Neural progenitor cell (in vitro differentiated cells): ENCODE results near the gene CFDP1. TPM values are rescaled to one million over a fixed set of nuclear protein-coding genes. Genes with fewer than 3 reads are reported as not detected.

ENCODE experiments used
- DNase-seq: peaks from one replicate; pipeline ENCODE4 v3.0.0-alpha.2; 2016; ENCODE audit warnings: low spot score
- H2AFZ ChIP-seq: fragments of 200-600 bp; sonication (generic); replicated peaks from 2 replicates; pipeline ENCODE4 v1.6.1; 2016; ENCODE audit warnings: antibody characterized with exemption
- H3F3A ChIP-seq: fragments of 200-600 bp; sonication (generic); 2 replicates; pipeline ENCODE4 v1.6.1; 2016; ENCODE audit warnings: antibody characterized with exemption, low read depth
- H3K27ac ChIP-seq: fragments of 200-600 bp; sonication (generic); 2 replicates; pipeline ENCODE4 v1.5.1; 2016; ENCODE audit warnings: mild to moderate bottlenecking
- H3K27me3 ChIP-seq: fragments of 200-600 bp; sonication (generic); 2 replicates; pipeline ENCODE4 v1.6.1; 2016; ENCODE audit warnings: mild to moderate bottlenecking, moderate library complexity
- H3K36me3 ChIP-seq: fragments of 200-600 bp; sonication (generic); 2 replicates; pipeline ENCODE4 v1.5.1; 2016
- H3K4me1 ChIP-seq: fragments of 200-600 bp; sonication (generic); 2 replicates; pipeline ENCODE4 v1.6.1; 2016; ENCODE audit warnings: mixed run types
- H3K4me2 ChIP-seq: fragments of 200-600 bp; sonication (generic); 2 replicates; pipeline ENCODE4 v1.6.1; 2016
- H3K4me3 ChIP-seq: fragments of 200-600 bp; sonication (generic); 2 replicates; pipeline ENCODE4 v1.5.1; 2016
- H3K79me2 ChIP-seq: fragments of 200-600 bp; sonication (generic); 2 replicates; pipeline ENCODE4 v1.6.1; 2016; ENCODE audit warnings: low read depth
- H3K9ac ChIP-seq: fragments of 200-600 bp; sonication (generic); 2 replicates; pipeline ENCODE4 v1.6.1; 2016
- H3K9me3 ChIP-seq: fragments of 200-600 bp; sonication (generic); 2 replicates; pipeline ENCODE4 v1.5.1; 2016; ENCODE audit warnings: low read depth
- H4K20me1 ChIP-seq: fragments of 200-600 bp; sonication (generic); 2 replicates; pipeline ENCODE4 v1.6.1; 2016; ENCODE audit warnings: low read depth
- H3K27ac Mint-ChIP-seq: 3 replicates; pipeline ENCODE4 v1.8.0; 2021; ENCODE audit warnings: mixed read lengths
- H3K27me3 Mint-ChIP-seq: 2 replicates; pipeline ENCODE4 v1.8.0; 2022; ENCODE audit warnings: low read depth, mild to moderate bottlenecking, inconsistent platforms, moderate library complexity, mixed read lengths; ENCODE audit not compliant: insufficient read depth
- H3K36me3 Mint-ChIP-seq: 3 replicates; pipeline ENCODE4 v1.8.0; 2021; ENCODE audit warnings: mixed read lengths
- H3K4me1 Mint-ChIP-seq: 3 replicates; pipeline ENCODE4 v1.8.0; 2021; ENCODE audit warnings: mixed read lengths
- H3K4me3 Mint-ChIP-seq: 3 replicates; pipeline ENCODE4 v1.8.0; 2021; ENCODE audit warnings: mild to moderate bottlenecking, moderate library complexity, mixed read lengths
- H3K9me3 Mint-ChIP-seq: 3 replicates; pipeline ENCODE4 v1.8.0; 2020; ENCODE audit warnings: mixed read lengths
- CTCF ChIP-seq: fragments of 200-600 bp; sonication (generic); IDR thresholded peaks from 2 replicates; pipeline ENCODE4 v1.5.1; 2017; ENCODE audit warnings: antibody characterized with exemption, mild to moderate bottlenecking
- EZH2 ChIP-seq: fragments of 200-600 bp; sonication (generic); IDR thresholded peaks from 2 replicates; pipeline ENCODE4 v1.6.1; 2017; ENCODE audit warnings: antibody characterized with exemption, mild to moderate bottlenecking, moderate library complexity
- EZH2phosphoT487 ChIP-seq: fragments of 200-600 bp; sonication (generic); IDR thresholded peaks from 2 replicates; pipeline ENCODE4 v1.6.1; 2017; ENCODE audit warnings: antibody characterized with exemption
- total RNA-seq: library from RNA; depleted of rRNA; stranded (reverse); fragments of >200 nt; gene quantifications from 2 replicates; pipeline ENCODE4 v1.2.3, GENCODE V29; 2015; ENCODE audit warnings: low replicate concordance

CFDP1 gene
- total RNA-seq, 1 donor from 2014 or later = 159 TPM

- Histone ChIP-seq H3K79me2 (peaks cover 57% of the 10 kb centered on the region), H3K36me3 (no peaks in the 10 kb centered on the region), H3K27ac (no peak overlapping the region), H3K4me3 (peak overlapping the region; percentile 99), H3K9me3 (no peaks in the 10 kb centered on the region), H2AFZ (no peak overlapping the region), H3K4me2 (peak overlapping the region; percentile 96), H4K20me1 (peaks cover 59% of the 10 kb centered on the region), H3K27me3 (no peaks in the 10 kb centered on the region), H3K4me1 (peaks cover 17% of the 10 kb centered on the region), H3K9ac (peak overlapping the region; percentile 94), H3F3A (peaks cover 7% of the 10 kb centered on the region)
- Mint-ChIP-seq H3K27me3 (peaks cover 9% of the 10 kb centered on the region), H3K27ac (peak overlapping the region; percentile 72), H3K36me3 (peaks cover 5% of the 10 kb centered on the region), H3K9me3 (no peaks in the 10 kb centered on the region), H3K4me3 (peak overlapping the region; percentile 91), H3K4me1 (peaks cover 43% of the 10 kb centered on the region)
- DNase-seq = no peak
- TF ChIP-seq CTCF = no peak
- TF ChIP-seq EZH2phosphoT487 = no peak
- no peak for TF ChIP-seq EZH2
Measured at GRCh38 chr16:75264457-75264998, 168.8 kb downstream of the CFDP1 start.

DNA sequence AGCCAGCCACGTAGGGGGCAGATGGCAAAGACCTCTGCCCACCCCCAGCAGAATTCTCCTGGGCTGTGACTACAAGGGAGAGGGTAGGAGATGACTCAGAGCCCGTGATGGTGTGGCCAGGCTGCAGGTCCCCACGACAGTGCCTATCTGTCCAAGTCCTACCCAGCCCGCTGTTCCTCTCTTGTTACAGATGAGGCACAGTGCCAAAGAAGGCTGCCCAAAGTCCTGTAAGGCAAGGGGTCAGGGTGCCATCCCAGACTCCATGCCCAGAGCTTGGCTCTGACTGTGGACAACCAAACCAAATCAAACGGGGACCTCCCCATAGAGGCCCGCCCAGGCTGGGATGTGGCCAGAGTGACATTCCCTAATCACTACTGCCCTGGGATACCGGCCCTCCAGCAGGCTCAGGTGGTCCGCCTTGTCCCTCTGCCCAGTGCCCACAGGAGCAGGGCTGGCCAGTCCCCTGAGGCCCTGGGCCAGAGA lies 169.3 kb downstream of the CFDP1 start:
- peaks cover 7% of the 10 kb centered on the region for H3K36me3 Mint-ChIP-seq
- H3K36me3 ChIP-seq = no peaks in the 10 kb centered on the region
- peak overlapping the region; percentile 72 for H3K27ac Mint-ChIP-seq
- H3K4me3 Mint-ChIP-seq = peak overlapping the region; percentile 91
- no peaks in the 10 kb centered on the region for H3K9me3 Mint-ChIP-seq
- TF ChIP-seq EZH2phosphoT487 (no peak), CTCF (no peak), EZH2 (no peak)
- no peak overlapping the region for H3K4me3 ChIP-seq
- H3F3A ChIP-seq = peaks cover 7% of the 10 kb centered on the region
- H3K4me2 ChIP-seq = peak overlapping the region; percentile 96
- peaks cover 17% of the 10 kb centered on the region for H3K4me1 ChIP-seq
- peaks cover 47% of the 10 kb centered on the region for H3K4me1 Mint-ChIP-seq
- H3K79me2 ChIP-seq = peaks cover 62% of the 10 kb centered on the region
- no peak for DNase-seq
- no peaks in the 10 kb centered on the region for H3K9me3 ChIP-seq
- no peaks in the 10 kb centered on the region for H3K27me3 ChIP-seq
- peak overlapping the region; percentile 31 for H3K9ac ChIP-seq
- H4K20me1 ChIP-seq = peaks cover 64% of the 10 kb centered on the region
- peaks cover 9% of the 10 kb centered on the region for H3K27me3 Mint-ChIP-seq
- no peak overlapping the region for H2AFZ ChIP-seq
- H3K27ac ChIP-seq = no peak overlapping the region

GRCh38 chr16:75263291-75263962 lies 169.9 kb downstream of the CFDP1 start:
- Mint-ChIP-seq H3K9me3 (no peaks in the 10 kb centered on the region), H3K27me3 (peaks cover 9% of the 10 kb centered on the region), H3K4me3 (peak overlapping the region; percentile 91), H3K36me3 (peaks cover 7% of the 10 kb centered on the region), H3K27ac (no peak overlapping the region), H3K4me1 (peaks cover 50% of the 10 kb centered on the region)
- DNase-seq = no peak
- TF ChIP-seq EZH2phosphoT487 = no peak
- no peak for TF ChIP-seq EZH2
- no peak for TF ChIP-seq CTCF
- no peaks in the 10 kb centered on the region for H3K36me3 ChIP-seq
- H3K27ac ChIP-seq = no peak overlapping the region
- peaks cover 17% of the 10 kb centered on the region for H3K4me1 ChIP-seq
- H3K4me2 ChIP-seq = no peak overlapping the region
- no peaks in the 10 kb centered on the region for H3K9me3 ChIP-seq
- H2AFZ ChIP-seq = no peak overlapping the region
- no peak overlapping the region for H3K4me3 ChIP-seq
- peaks cover 7% of the 10 kb centered on the region for H3F3A ChIP-seq
- peaks cover 68% of the 10 kb centered on the region for H3K79me2 ChIP-seq
- no peaks in the 10 kb centered on the region for H3K27me3 ChIP-seq
- peaks cover 70% of the 10 kb centered on the region for H4K20me1 ChIP-seq
- H3K9ac ChIP-seq = peak overlapping the region; percentile 31
